Lung (tissue), 12 donors: ENCODE measurements around the gene RHEBL1. TPM values are rescaled to one million over a fixed set of nuclear protein-coding genes. Genes with fewer than 3 reads are reported as not detected.

ENCODE experiments used
- ATAC-seq: fragments of 200-7000 bp; cut with Tn5 transposase; one replicate; pipeline ENCODE4 v1.9.1; 2020; ENCODE audit warnings: moderate number of reproducible peaks; ENCODE audit not compliant: insufficient read depth, low FRiP score
- DNase-seq, 3 donors: peaks; one replicate each; pipeline ENCODE4 v3.0.0-alpha.2; 2013 to 2017
- H3K27ac ChIP-seq, 2 donors: one replicate each; pipeline ENCODE4 v1.5.1; 2013; ENCODE audit warnings: mild to moderate bottlenecking in 2 of 2, moderate library complexity in 2 of 2, control low read depth in 1 of 2, inconsistent platforms in 1 of 2, low read depth in 1 of 2, low read length in 1 of 2
- H3K27me3 ChIP-seq, 3 donors: one replicate each; pipeline ENCODE4 v1.5.1; 2013; ENCODE audit warnings: low read length in 2 of 3; ENCODE audit not compliant: control insufficient read depth in 3 of 3, insufficient read depth in 3 of 3
- H3K36me3 ChIP-seq, 4 donors: one replicate each; pipeline ENCODE4 v1.5.1; 2013; ENCODE audit warnings: low read length in 4 of 4, mild to moderate bottlenecking in 1 of 4, moderate library complexity in 1 of 4; ENCODE audit not compliant: control insufficient read depth in 4 of 4, insufficient read depth in 4 of 4
- H3K4me1 ChIP-seq, 5 donors: one replicate each; pipeline ENCODE4 v1.5.1; 2013; ENCODE audit warnings: low read length in 5 of 5, mild to moderate bottlenecking in 2 of 5, moderate library complexity in 1 of 5; ENCODE audit not compliant: control insufficient read depth in 5 of 5, insufficient read depth in 5 of 5
- H3K4me3 ChIP-seq: one replicate; pipeline ENCODE4 v1.5.1; 2013; ENCODE audit warnings: mild to moderate bottlenecking, control low read depth, moderate library complexity
- H3K9ac ChIP-seq, 2 donors: one replicate each; pipeline ENCODE4 v1.5.1; 2013; ENCODE audit warnings: low read length in 2 of 2, control low read depth in 1 of 2; ENCODE audit not compliant: insufficient read depth in 1 of 2
- H3K9me3 ChIP-seq, 4 donors: one replicate each; pipeline ENCODE4 v1.5.1; 2013; ENCODE audit warnings: low read length in 3 of 4, mild to moderate bottlenecking in 1 of 4, moderate library complexity in 1 of 4; ENCODE audit not compliant: control insufficient read depth in 4 of 4, insufficient read depth in 3 of 4
- CTCF ChIP-seq: IDR thresholded peaks from 2 replicates; pipeline ENCODE4 v1.5.1; 2012; ENCODE audit warnings: mild to moderate bottlenecking; ENCODE audit errors: control extremely low read depth, extremely low read depth
- WGBS, 2 donors: extraction: QIAGEN DNeasy Blood & Tissue Kit; methylation state at CpG; one replicate each; pipeline ENCODE4 v1.1.7; 2013; 5-methylcytosine and 5-hydroxymethylcytosine counted together
- polyA plus RNA-seq, 2 donors: library from polyadenylated mRNA; stranded (reverse); fragments of 200-250 nt; gene quantifications; one replicate each; pipeline ENCODE4 v1.2.1, GENCODE V29; 2013
- total RNA-seq, 2 donors: library from RNA; depleted of rRNA in 1 of 2; stranded (reverse); fragments of >200 nt in 1 of 2; gene quantifications; one replicate each; pipeline ENCODE4 v1.2.1, GENCODE V29; 2014 to 2021
- donor health status: control.
- donor health status: control.
- donor health status: Bipolar disorder and iron deficiency.
- donor health status: healthy.
- donor health status: DM: yes; HTN: yes; CAD: no.

The RHEBL1 gene
- total and polyA plus RNA-seq, 4 donors = 0.51 to 2.6 (median 2.1) TPM

GRCh38 chr12:49044660-49045059 is 25.1 kb downstream of the RHEBL1 start:
- no peak for ATAC-seq
- WGBS, 2 donors = 97 to 98% methylated on average over 12 of the region's 12 CpGs
- no peak overlapping the region for H3K27ac ChIP-seq
- H3K4me3 ChIP-seq = no peak overlapping the region
- H3K9ac ChIP-seq = no peak overlapping the region
- peaks cover 42 to 89% (median 71%) of the 10 kb centered on the region in 4 donors for H3K36me3 ChIP-seq
- H3K9me3 ChIP-seq = no peaks in the 10 kb centered on the region
- no peak for TF ChIP-seq CTCF
- DNase-seq = no peak
- H3K4me1 ChIP-seq = no peaks in the 10 kb centered on the region
- no peaks in the 10 kb centered on the region for H3K27me3 ChIP-seq

GRCh38 chr12:49043856-49044258 is 25.9 kb downstream of the RHEBL1 start:
- Histone ChIP-seq H3K27me3 (no peaks in the 10 kb centered on the region), H3K9ac (no peak overlapping the region), H3K36me3 (peaks cover 42 to 89% (median 66%) of the 10 kb centered on the region in 4 donors), H3K27ac (no peak overlapping the region), H3K4me3 (no peak overlapping the region), H3K4me1 (no peaks in the 10 kb centered on the region), H3K9me3 (no peaks in the 10 kb centered on the region)
- no peak for ATAC-seq
- peak; percentile 45 for TF ChIP-seq CTCF
- peak in 2 of 3 donors; percentile 20 to 40 for DNase-seq
- 55 to 61% methylated on average over 11 of the region's 11 CpGs for WGBS, 2 donors

GRCh38 chr12:49043241-49043640 is 26.5 kb downstream of the RHEBL1 start:
- Histone ChIP-seq H3K4me1 (no peaks in the 10 kb centered on the region), H3K9me3 (no peaks in the 10 kb centered on the region), H3K27me3 (no peaks in the 10 kb centered on the region), H3K4me3 (no peak overlapping the region), H3K36me3 (peaks cover 42 to 89% (median 63%) of the 10 kb centered on the region in 4 donors), H3K9ac (no peak overlapping the region), H3K27ac (no peak overlapping the region)
- ATAC-seq (no peak), DNase-seq (no peak)
- 97 to 98% methylated on average over 4 of the region's 4 CpGs for WGBS, 2 donors
- TF ChIP-seq CTCF = no peak

GRCh38 chr12:49041881-49042484 is 27.8 kb downstream of the RHEBL1 start:
- no peak for ATAC-seq
- no peak for DNase-seq
- Histone ChIP-seq H3K9ac (no peak overlapping the region), H3K4me3 (no peak overlapping the region), H3K27me3 (no peaks in the 10 kb centered on the region), H3K9me3 (no peaks in the 10 kb centered on the region), H3K27ac (no peak overlapping the region), H3K36me3 (peaks cover 41 to 95% (median 64%) of the 10 kb centered on the region in 4 donors), H3K4me1 (no peaks in the 10 kb centered on the region)
- no peak for TF ChIP-seq CTCF
- whole genome bisulfite sequencing, 2 donors = 93 to 94% methylated on average over 18 of the region's 18 CpGs
